Activated B cell treated with CpG ODN at 0.5 μM for 24 hours (primary cell): Measurements from ENCODE around the gene RRAS. TPM values are rescaled to one million over a fixed set of nuclear protein-coding genes. Genes with fewer than 3 reads are reported as not detected.

Experiments
- ATAC-seq: fragments of 200-7000 bp; cut with Tn5 transposase; one replicate; pipeline ENCODE4 v1.10.0; 2021; ENCODE audit warnings: low read depth, mild to moderate bottlenecking, moderate library complexity
- CTCF ChIA-PET: fragments of 350-600 bp; sonication (Branson Sonifier 250); formaldehyde crosslinking; loops from one replicate; lab custom pipeline; 2021; ENCODE audit warnings: antibody characterized with exemption; lab: Charles Lee
- POLR2A ChIA-PET: fragments of 350-600 bp; sonication (Branson Sonifier 250); formaldehyde crosslinking; loops from one replicate; lab custom pipeline; 2021; ENCODE audit warnings: antibody characterized with exemption; lab: Charles Lee
- DNase-seq: peaks from one replicate; pipeline ENCODE4 v3.0.0; 2022
- H3K27ac Mint-ChIP-seq: one replicate; pipeline ENCODE4 v1.8.0; 2020; ENCODE audit warnings: mixed read lengths
- H3K27me3 Mint-ChIP-seq: one replicate; pipeline ENCODE4 v1.8.0; 2021; ENCODE audit warnings: mixed read lengths
- H3K36me3 Mint-ChIP-seq: one replicate; pipeline ENCODE4 v1.8.0; 2021; ENCODE audit warnings: low read depth, mixed read lengths
- H3K4me1 Mint-ChIP-seq: one replicate; pipeline ENCODE4 v1.8.0; 2021; ENCODE audit warnings: mixed read lengths
- H3K4me3 Mint-ChIP-seq: one replicate; pipeline ENCODE4 v1.8.0; 2020; ENCODE audit warnings: mild to moderate bottlenecking, mixed read lengths
- H3K9me3 Mint-ChIP-seq: one replicate; pipeline ENCODE4 v1.8.0; 2020; ENCODE audit warnings: mixed read lengths
- CTCF ChIP-seq: fragments of 200-600 bp; IDR thresholded peaks from one replicate; pipeline ENCODE4 v1.8.0; 2022; ENCODE audit warnings: antibody characterized with exemption, mild to moderate bottlenecking
- intact Hi-C: fragments of 100-400 bp; cut with micrococcal nuclease; formaldehyde crosslinking; loops from one replicate; pipeline ENCODE4 v1.15.1; 2024
- total RNA-seq: library from RNA; stranded (reverse); gene quantifications from 2 replicates; pipeline ENCODE4 v1.2.3, GENCODE V29; 2022

RRAS gene
- total RNA-seq, 1 donor from 2014 or later, result 5.1 TPM

DNA sequence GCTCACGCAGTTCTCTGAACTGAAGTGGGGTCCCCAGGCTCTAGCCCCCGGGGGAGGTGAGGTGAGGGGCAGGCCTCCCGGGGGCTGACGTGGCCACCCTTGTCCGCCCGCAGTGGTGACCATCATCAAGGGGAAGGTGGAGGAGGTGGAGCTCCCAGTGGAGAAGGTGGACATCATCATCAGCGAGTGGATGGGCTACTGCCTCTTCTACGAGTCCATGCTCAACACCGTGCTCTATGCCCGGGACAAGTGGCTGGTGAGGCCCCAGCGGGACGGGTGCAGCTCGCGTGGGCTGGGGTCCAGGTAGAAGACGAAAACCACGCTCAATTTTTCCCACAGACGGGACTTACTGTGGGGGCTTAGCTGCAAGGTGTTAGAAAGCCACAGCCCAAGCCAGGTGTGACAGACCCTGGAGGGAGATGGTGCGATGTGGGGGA is 43.9 kb upstream of the RRAS start:
- peaks cover 68% of the 10 kb centered on the region for H3K36me3 Mint-ChIP-seq
- H3K27ac Mint-ChIP-seq, result no peak overlapping the region
- H3K27me3 Mint-ChIP-seq, result no peaks in the 10 kb centered on the region
- no peak for ATAC-seq
- no peaks in the 10 kb centered on the region for H3K9me3 Mint-ChIP-seq
- no peak for TF ChIP-seq CTCF
- ChIA-PET POLR2A (no interaction called here), CTCF (no interaction called here)
- intact Hi-C loops, result no loop called here
- no peak for DNase-seq
- no peak overlapping the region for H3K4me3 Mint-ChIP-seq
- peaks cover 25% of the 10 kb centered on the region for H3K4me1 Mint-ChIP-seq

DNA sequence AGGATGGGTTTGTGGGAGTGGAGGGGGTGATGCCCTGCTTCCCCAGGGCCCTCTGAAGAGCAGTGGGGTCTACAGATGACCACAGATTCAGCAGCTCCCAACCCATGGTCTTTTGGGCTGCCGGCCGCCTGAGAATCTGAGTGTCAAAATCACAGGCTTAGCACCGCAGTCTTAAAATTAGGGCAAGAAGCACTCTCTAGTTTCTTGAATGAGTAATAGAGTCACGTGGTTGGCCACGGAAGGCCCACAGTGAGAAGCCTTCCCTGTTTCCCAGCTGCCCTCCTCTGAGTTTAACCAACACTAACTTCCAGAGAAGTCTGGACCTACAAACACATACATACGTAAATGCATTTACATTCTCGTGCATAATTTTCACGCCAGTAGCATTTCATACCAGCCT is 42.3 kb upstream of the RRAS start:
- Mint-ChIP-seq H3K36me3 (peaks cover 63% of the 10 kb centered on the region), H3K27me3 (no peaks in the 10 kb centered on the region), H3K9me3 (no peaks in the 10 kb centered on the region), H3K27ac (no peak overlapping the region), H3K4me3 (no peak overlapping the region), H3K4me1 (peaks cover 33% of the 10 kb centered on the region)
- ChIA-PET POLR2A (interaction anchor here (0.6 to 0.8 kb wide), 2 partner anchors 210 to 295 kb away, joined by 3 to 5 read pairs; no protein-coding TSS in a partner anchor), CTCF (no interaction called here)
- ATAC-seq (no peak), DNase-seq (no peak)
- no peak for TF ChIP-seq CTCF
- intact Hi-C loops, result no loop called here

- H3K4me3 Mint-ChIP-seq, result no peak overlapping the region
- CTCF ChIA-PET, result interaction anchor here (1.0 to 1.5 kb wide), 2 partner anchors 10 to 133 kb away, joined by 3 to 13 read pairs; no protein-coding TSS in a partner anchor
- POLR2A ChIA-PET, result interaction anchor here (0.6 kb wide), 1 partner anchor 294 kb away, joined by 3 read pairs; no protein-coding TSS in a partner anchor
These were observed 41.9 kb upstream of the RRAS start for GRCh38 chr19:49681830-49682229.

DNA sequence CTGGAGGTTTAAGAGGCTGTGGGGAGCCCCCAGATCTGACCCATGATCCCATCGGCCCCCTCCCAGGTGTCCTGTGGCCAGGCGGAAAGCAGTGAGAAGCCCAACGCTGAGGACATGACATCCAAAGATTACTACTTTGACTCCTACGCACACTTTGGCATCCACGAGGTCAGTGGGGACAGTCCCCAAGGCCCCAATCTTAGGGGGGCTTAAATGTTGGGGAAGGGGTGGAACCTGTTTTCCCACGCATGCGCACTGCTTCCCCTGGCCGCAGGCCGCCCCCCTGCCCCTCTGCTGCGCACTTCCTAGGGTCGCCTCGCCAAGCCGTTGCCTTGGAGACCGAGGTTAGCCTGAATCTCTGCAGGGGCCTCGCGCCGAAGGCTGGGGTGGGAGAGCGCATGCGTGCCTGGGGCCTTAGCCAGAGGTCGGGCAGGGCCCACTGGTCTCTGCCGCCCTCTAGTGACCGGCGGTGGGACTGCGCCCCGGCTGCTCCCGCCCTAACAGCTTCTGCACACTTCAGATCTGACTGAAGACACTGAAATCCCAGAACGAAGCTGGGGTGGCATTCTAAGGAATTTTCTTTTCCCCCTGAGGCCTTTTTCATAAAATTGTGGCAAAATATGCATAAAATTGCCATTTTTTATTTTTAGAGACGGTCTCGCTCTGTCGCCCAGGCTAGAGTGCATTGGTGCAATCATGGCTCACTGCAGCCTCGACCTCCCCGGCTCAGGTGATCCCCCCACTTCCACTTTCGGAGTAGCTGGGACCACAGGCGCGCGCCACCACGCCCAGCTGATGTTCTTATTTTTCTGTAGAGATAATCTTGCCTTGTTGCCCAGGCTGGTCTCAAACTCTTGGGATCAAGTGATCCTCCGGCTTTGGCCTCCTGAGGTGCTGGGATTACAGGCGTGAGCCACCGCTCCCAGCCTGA is 40.7 kb upstream of the RRAS start:
- intact Hi-C loops, result loop anchor here (1.0 to 2.0 kb wide), 3 partner anchors 110 to 302 kb away; no protein-coding TSS in a partner anchor
- peak overlapping the region; percentile 69 for H3K27ac Mint-ChIP-seq
- TF ChIP-seq CTCF, result peak; percentile 96

More at GRCh38 chr19:49681830-49682229, 41.9 kb upstream of the RRAS start:
- Mint-ChIP-seq H3K27me3 (no peaks in the 10 kb centered on the region), H3K9me3 (no peaks in the 10 kb centered on the region), H3K36me3 (peaks cover 63% of the 10 kb centered on the region), H3K27ac (no peak overlapping the region), H3K4me1 (peaks cover 33% of the 10 kb centered on the region)
- ATAC-seq (no peak), DNase-seq (no peak)
- intact Hi-C loops, result loop anchor here (2.0 kb wide), 1 partner anchor 301 kb away; no protein-coding TSS in a partner anchor
- no peak for TF ChIP-seq CTCF

More for the DNA sequence above, 40.7 kb upstream of the RRAS start:
- peak; percentile 98 for DNase-seq
- Mint-ChIP-seq H3K9me3 (no peaks in the 10 kb centered on the region), H3K27me3 (no peaks in the 10 kb centered on the region), H3K4me1 (peaks cover 42% of the 10 kb centered on the region), H3K4me3 (peak overlapping the region; percentile 41), H3K36me3 (peaks cover 57% of the 10 kb centered on the region)
- ChIA-PET CTCF (interaction anchor here (0.6 to 1.6 kb wide), 11 partner anchors 9 to 167 kb away, joined by 3 to 13 read pairs (median 4); partner anchors contain the start of genes BCL2L12, IRF3 and SCAF1), POLR2A (interaction anchor here (0.6 to 1.0 kb wide), 3 partner anchors 19 to 202 kb away, joined by 4 to 8 read pairs (median 8); partner anchors contain the start of gene RPS11)
- peak; percentile 8 for ATAC-seq
